ENCODE data around the gene DNAJC1.
"Not testable (repeated sequence)": the region's sequence is repeated elsewhere in the genome, so short reads cannot be mapped to it uniquely, and the experiment has no call there.

- TF ChIP-seq EZH2 (IDR thresholded peaks at IDR 0.05); POLR2AphosphoS5 (IDR thresholded peaks at IDR 0.05; ENCODE audit: borderline replicate concordance, low read depth, low read length); FOXP2 (optimal IDR thresholded peaks at IDR 0.05; ENCODE audit: control extremely low read depth, extremely low read length, insufficient read depth): not testable (repeated sequence)
Measured at GRCh38 chr10:22021144-22021543, 17.6 kb upstream of the DNAJC1 start.
